Measurements from ENCODE around the gene KCNQ2.
"Not testable (repeated sequence)": the region's sequence is repeated elsewhere in the genome, so short reads cannot be mapped to it uniquely, and the experiment has no call there.

Gene KCNQ2

GRCh38 chr20:63490416-63490815 lies 18.0 kb upstream of the KCNQ2 start:
- no peak for DNase-seq (ENCODE audit: low read depth)

GRCh38 chr20:63488315-63489251 lies 16.1 kb upstream of the KCNQ2 start:
- DNase-seq (ENCODE audit: low read depth) = no peak

GRCh38 chr20:63487781-63488241 lies 15.4 kb upstream of the KCNQ2 start:
- no peak for DNase-seq (ENCODE audit: low read depth)

- no peak for DNase-seq (ENCODE audit: low read depth)
These were observed 14.8 kb upstream of the KCNQ2 start for GRCh38 chr20:63487116-63487764.

- no peak for DNase-seq (ENCODE audit: low read depth)
These were observed 13.9 kb upstream of the KCNQ2 start for GRCh38 chr20:63486300-63486855.

- DNase-seq (ENCODE audit: low read depth) = no peak
These were observed 12.4 kb upstream of the KCNQ2 start for GRCh38 chr20:63484651-63485403.

- DNase-seq (ENCODE audit: low read depth) = no peak
These were observed 11.8 kb upstream of the KCNQ2 start for GRCh38 chr20:63484236-63484635.

- no peak for DNase-seq (ENCODE audit: low read depth)
These were observed 11.4 kb upstream of the KCNQ2 start for GRCh38 chr20:63483834-63484233.

- no peak for DNase-seq (ENCODE audit: low read depth)
These were observed 9.6 kb upstream of the KCNQ2 start for GRCh38 chr20:63482021-63482587.

GRCh38 chr20:63481503-63481902 lies 9.0 kb upstream of the KCNQ2 start:
- DNase-seq (ENCODE audit: low read depth) = no peak

GRCh38 chr20:63479695-63480419 lies 7.4 kb upstream of the KCNQ2 start:
- not testable (repeated sequence) for DNase-seq (ENCODE audit: low read depth)

- DNase-seq (ENCODE audit: low read depth) = no peak
These were observed 6.2 kb upstream of the KCNQ2 start for GRCh38 chr20:63478346-63479302.

GRCh38 chr20:63477944-63478343 lies 5.5 kb upstream of the KCNQ2 start:
- no peak for DNase-seq (ENCODE audit: low read depth)

- DNase-seq (ENCODE audit: low read depth) = no peak
These were observed 4.7 kb upstream of the KCNQ2 start for GRCh38 chr20:63477061-63477616.

GRCh38 chr20:63475209-63475608 lies 2.8 kb upstream of the KCNQ2 start:
- no peak for DNase-seq (ENCODE audit: low read depth)

GRCh38 chr20:63473555-63474449 lies 1.3 kb upstream of the KCNQ2 start:
- no peak for DNase-seq (ENCODE audit: low read depth)

- no peak for DNase-seq (ENCODE audit: low read depth)
These were observed 471 bp upstream of the KCNQ2 start for GRCh38 chr20:63472862-63473390.

- DNase-seq (ENCODE audit: low read depth) = no peak
These were observed 806 bp downstream of the KCNQ2 start for GRCh38 chr20:63471717-63471980.

Measured in HS-5 (cell line).